ENCODE data around the gene RBM15. TPM values are rescaled to one million over a fixed set of nuclear protein-coding genes. Genes with fewer than 3 reads are reported as not detected.

Gene RBM15
- total RNA-seq, 2 donors from 2014 or later, result 16.5 to 17.0 TPM

- no peak for DNase-seq (ENCODE audit: low spot score)
- peak overlapping the region in 1 of 2 donors; percentile 98 for H3K27ac ChIP-seq
- H3K4me1 ChIP-seq, result peaks cover 0 to 67% of the 10 kb centered on the region in 2 donors
- TF ChIP-seq CTCF (IDR thresholded peaks at IDR 0.05), result no peak
- no peaks in the 10 kb centered on the region for H3K27me3 ChIP-seq
- peaks cover 36% of the 10 kb centered on the region for H3K36me3 ChIP-seq
- H3K9me3 ChIP-seq, result no peaks in the 10 kb centered on the region
- H3K4me3 ChIP-seq, result peak overlapping the region in 1 of 2 donors; percentile 97
Observed at GRCh38 chr1:110341872-110342331, 2.7 kb downstream of the RBM15 start.

GRCh38 chr1:110343249-110343648 is 4.1 kb downstream of the RBM15 start:
- TF ChIP-seq CTCF (IDR thresholded peaks at IDR 0.05), result no peak
- Histone ChIP-seq H3K4me1 (peaks cover 0 to 71% of the 10 kb centered on the region in 2 donors), H3K36me3 (peaks cover 43% of the 10 kb centered on the region), H3K4me3 (peak overlapping the region in 1 of 2 donors; percentile 10), H3K9me3 (no peaks in the 10 kb centered on the region), H3K27ac (peak overlapping the region in 1 of 2 donors; percentile 10), H3K27me3 (no peaks in the 10 kb centered on the region)
- no peak for DNase-seq (ENCODE audit: low spot score)

GRCh38 chr1:110344152-110344551 is 5.0 kb downstream of the RBM15 start:
- no peak overlapping the region for H3K4me3 ChIP-seq
- H3K27ac ChIP-seq, result peak overlapping the region in 1 of 2 donors; percentile 10
- H3K4me1 ChIP-seq, result peaks cover 0 to 80% of the 10 kb centered on the region in 2 donors

GRCh38 chr1:110345480-110345879 is 6.3 kb downstream of the RBM15 start:
- Histone ChIP-seq H3K27me3 (no peaks in the 10 kb centered on the region), H3K36me3 (peaks cover 40% of the 10 kb centered on the region), H3K4me1 (peaks cover 0 to 86% of the 10 kb centered on the region in 2 donors), H3K27ac (no peak overlapping the region), H3K4me3 (no peak overlapping the region), H3K9me3 (no peaks in the 10 kb centered on the region)
- DNase-seq (ENCODE audit: low spot score), result no peak
- TF ChIP-seq CTCF (IDR thresholded peaks at IDR 0.05), result no peak

More at GRCh38 chr1:110344152-110344551, 5.0 kb downstream of the RBM15 start:
- Histone ChIP-seq H3K27me3 (no peaks in the 10 kb centered on the region), H3K9me3 (no peaks in the 10 kb centered on the region), H3K36me3 (peaks cover 43% of the 10 kb centered on the region)
- no peak for TF ChIP-seq CTCF (IDR thresholded peaks at IDR 0.05)
- DNase-seq (ENCODE audit: low spot score), result no peak

- Histone ChIP-seq H3K27me3 (no peaks in the 10 kb centered on the region), H3K36me3 (peaks cover 28% of the 10 kb centered on the region), H3K27ac (no peak overlapping the region), H3K4me1 (peaks cover 0 to 85% of the 10 kb centered on the region in 2 donors), H3K9me3 (no peaks in the 10 kb centered on the region), H3K4me3 (no peak overlapping the region)
- DNase-seq (ENCODE audit: low spot score), result no peak
- no peak for TF ChIP-seq CTCF (IDR thresholded peaks at IDR 0.05)
Observed at GRCh38 chr1:110346690-110347089, 7.5 kb downstream of the RBM15 start.

All from right atrium auricular region (tissue), 2 donors.